GM19099 (cell line): ENCODE results near the gene LMNA.

ENCODE experiments used
- POLR2A ChIP-seq: IDR thresholded peaks from 3 replicates; pipeline ENCODE4 v1.6.1; 2011; ENCODE audit warnings: low read depth; ENCODE audit not compliant: insufficient read length; ENCODE audit errors: extremely low read depth

The LMNA gene

GRCh38 chr1:156108664-156109241, 5.8 kb upstream of the LMNA start:
- no peak for TF ChIP-seq POLR2A

GRCh38 chr1:156110252-156110651, 4.3 kb upstream of the LMNA start:
- TF ChIP-seq POLR2A = no peak

DNA sequence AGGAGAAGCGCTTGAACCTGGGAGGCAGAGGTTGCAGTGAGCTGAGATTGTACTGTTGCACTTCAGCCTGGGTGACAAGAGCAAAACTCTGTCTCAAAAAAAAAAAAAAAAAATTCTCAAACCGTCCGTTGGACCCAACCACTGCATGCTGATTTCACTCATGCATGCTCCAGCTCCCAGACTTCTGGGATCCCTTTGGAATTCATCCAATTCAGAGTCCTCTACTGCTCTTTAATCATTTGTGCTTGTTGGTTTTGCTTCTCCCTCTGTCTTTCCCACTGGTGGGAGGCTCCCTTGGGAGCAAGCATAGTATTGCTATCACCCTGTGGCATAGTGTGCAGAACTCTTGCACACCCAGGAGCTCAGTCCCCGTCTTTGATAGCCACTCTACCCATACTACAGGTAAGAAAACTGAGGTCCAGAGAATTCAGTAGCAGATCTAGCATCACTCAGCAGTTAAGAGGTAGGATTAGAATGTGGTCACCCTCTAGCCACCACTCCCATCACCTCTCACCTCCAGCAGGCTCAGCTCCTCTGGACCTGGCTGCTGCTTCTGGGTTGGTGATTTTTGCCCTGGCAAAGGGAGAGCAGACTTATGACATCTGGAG, 3.1 kb upstream of the LMNA start:
- TF ChIP-seq POLR2A = no peak

DNA sequence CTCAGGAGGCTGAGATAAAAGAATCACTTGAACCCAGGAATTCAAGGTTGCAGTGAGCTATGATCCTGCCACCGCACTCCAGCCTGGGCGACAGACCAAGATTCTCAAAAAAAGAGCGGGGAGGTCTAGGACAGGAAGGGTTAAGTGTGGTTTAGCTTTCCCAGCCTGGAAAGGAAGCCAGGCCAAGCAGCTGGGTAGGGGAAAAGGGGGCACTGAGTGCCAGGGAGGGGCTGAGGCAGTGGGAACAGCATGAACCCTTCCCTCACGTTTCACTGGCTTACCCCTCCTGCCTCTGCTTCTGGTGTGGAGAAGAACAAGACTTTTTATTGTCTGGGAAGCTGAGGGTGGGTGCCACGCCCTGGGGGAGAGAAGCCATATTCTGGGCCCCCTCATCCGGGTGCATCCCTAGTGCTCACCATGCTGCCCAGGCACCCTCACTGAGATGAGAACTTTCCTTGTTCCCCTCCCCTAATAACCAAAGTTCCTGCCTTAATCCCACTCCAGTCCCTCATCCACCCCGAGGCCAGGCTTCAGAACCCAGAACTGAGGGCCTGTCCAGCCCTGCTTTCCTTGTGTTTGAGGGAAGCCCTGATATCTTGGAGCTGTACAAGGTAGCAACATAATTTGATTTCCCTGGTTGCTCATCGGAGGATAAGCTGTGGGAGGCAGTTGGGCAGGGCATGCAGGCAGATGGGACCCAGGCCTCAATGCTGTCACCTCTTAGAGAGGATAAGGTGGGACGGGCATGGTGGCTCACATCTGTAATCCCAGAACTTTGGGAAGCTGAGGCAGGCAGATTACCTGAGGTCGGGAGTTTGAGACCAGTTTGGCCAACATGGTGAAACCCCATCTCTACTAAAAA, 2.0 kb upstream of the LMNA start:
- TF ChIP-seq POLR2A = no peak

GRCh38 chr1:156113282-156113950, 1.1 kb upstream of the LMNA start:
- TF ChIP-seq POLR2A = no peak

DNA sequence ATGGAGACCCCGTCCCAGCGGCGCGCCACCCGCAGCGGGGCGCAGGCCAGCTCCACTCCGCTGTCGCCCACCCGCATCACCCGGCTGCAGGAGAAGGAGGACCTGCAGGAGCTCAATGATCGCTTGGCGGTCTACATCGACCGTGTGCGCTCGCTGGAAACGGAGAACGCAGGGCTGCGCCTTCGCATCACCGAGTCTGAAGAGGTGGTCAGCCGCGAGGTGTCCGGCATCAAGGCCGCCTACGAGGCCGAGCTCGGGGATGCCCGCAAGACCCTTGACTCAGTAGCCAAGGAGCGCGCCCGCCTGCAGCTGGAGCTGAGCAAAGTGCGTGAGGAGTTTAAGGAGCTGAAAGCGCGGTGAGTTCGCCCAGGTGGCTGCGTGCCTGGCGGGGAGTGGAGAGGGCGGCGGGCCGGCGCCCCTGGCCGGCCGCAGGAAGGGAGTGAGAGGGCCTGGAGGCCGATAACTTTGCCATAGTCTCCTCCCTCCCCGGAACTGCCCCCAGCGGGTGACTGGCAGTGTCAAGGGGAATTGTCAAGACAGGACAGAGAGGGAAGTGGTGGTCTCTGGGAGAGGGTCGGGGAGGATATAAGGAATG, 505 bp downstream of the LMNA start:
- peak; percentile 15 for TF ChIP-seq POLR2A

GRCh38 chr1:156115514-156116374, 1.2 kb downstream of the LMNA start:
- no peak for TF ChIP-seq POLR2A

DNA sequence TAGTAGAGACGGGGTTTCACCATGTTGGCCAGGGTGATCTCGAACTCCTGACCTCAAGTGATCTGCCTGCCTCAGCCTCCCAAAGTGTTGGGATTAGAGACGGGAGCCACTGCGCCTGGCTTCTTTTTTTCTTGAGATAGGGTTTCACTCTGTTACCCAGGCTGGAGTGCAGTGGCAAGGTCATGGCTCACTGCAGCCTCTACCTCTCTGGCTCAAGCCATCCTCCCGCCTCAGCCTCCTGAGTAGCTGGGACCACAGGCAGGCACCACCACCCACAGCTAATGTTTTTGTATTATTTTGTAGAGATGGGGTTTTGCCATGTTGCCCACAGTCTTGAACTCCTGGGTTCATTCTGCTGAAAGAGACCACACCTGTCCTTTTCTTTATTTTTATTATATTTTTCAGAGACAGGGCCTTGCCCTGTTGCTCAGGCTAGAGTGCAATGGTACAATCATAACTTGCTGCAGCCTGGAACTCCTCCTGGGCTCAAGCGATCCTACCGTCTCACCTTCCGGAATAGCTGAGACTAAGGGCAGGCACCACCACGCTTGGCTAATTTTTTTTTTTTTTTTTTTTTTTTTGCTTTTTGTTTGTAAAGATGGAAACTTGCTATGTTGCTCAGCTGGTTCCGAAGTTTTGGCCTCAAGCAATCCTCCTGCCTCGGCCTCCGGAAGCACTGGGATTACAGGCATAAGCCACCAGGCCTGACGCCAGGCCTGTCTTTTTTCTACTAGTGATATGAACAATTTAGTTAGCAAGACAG, 3.1 kb downstream of the LMNA start:
- TF ChIP-seq POLR2A = no peak

DNA sequence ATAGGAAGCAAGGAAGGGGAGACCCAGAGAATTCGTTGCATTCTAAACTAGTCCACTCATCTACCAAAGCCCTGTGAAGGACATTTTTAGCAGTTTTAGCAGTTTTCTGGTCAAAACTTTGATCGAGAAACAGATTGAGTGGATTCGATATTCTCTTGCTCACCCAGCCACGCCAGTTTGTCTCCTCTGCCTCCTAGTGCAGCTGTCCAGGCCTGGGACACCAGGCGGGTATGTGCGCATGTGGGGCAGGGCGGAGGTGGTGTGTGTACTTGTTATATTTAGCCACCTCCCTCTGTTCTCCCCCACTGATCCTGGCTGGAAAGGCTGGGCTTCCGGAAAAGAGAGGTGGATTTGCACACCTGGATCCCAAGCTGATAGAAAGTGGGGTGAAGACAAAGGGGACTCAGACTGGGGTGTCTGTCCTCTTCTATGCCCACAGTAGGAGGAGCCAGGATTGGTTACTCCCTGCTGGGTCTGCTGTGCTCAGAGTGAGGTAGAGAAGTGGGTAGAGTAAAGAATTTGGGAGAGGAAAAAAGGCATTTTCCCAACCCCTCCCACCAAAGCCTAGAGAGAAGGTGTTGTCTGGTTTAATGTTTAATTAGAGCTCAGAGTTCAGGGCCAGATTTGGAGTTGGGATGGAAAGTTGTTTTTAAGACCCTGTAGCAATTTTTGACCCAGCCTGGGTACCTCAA, 3.8 kb downstream of the LMNA start:
- TF ChIP-seq POLR2A = no peak

GRCh38 chr1:156119503-156120209, 5.1 kb downstream of the LMNA start:
- no peak for TF ChIP-seq POLR2A

DNA sequence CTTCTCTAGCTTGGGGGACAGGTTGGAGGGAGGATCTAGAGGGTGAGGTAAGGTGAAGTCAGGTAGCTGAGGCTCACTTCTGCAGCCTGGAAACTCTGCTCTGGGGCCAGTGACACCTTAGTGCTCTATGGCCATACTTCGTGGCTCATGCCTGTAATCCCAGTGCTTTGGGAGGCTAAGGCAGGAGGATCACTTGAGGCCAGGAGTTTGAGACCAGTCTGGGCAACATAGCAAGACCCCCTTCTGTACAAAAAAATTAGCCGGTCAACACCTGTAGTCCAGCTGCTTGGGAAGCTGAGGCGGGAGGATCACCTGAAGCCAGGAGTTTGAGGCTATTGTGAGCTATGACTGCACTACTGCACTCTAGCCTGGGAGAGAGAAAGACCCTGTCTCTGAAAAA, 5.8 kb downstream of the LMNA start:
- TF ChIP-seq POLR2A = no peak

DNA sequence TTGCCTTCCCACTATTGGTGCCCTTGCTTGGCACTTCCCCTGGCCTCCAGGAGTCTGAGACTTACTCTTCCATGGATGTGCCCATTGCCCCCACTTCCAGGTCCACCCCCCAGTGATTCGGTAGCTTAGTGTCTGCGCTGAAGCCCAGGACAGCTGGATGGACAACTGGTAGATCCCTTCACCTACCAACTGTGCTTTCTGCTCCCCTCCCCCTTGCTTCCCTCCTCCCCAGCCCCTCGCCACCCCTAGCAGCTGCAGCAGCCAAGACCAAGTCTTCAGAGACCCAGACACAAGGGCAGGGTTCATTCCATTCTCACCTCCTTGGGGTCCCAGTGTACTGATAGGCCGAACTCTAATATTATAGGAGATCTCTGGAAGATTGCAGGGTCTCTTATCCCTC, 6.9 kb downstream of the LMNA start:
- no peak for TF ChIP-seq POLR2A
